Epithelial cell of proximal tubule (primary cell): ENCODE measurements around the gene LBH. TPM values are rescaled to one million over a fixed set of nuclear protein-coding genes. Genes with fewer than 3 reads are reported as not detected.

Experiments
- DNase-seq: peaks from one replicate; pipeline ENCODE4 v3.0.0-alpha.2; 2011; ENCODE audit warnings: low read depth
- H3K4me3 ChIP-seq: 2 replicates; pipeline ENCODE4 v1.5.1; 2011; ENCODE audit warnings: low read depth, mild to moderate bottlenecking, low read length
- CTCF ChIP-seq: conservative IDR thresholded peaks from 2 replicates; pipeline ENCODE4 v1.5.1; 2012; ENCODE audit warnings: low read depth, mild to moderate bottlenecking, low read length
- total RNA-seq: library from RNA; depleted of rRNA; stranded (reverse); fragments of >200 nt; gene quantifications from 2 replicates; pipeline ENCODE4 v1.2.3, GENCODE V29; 2015

LBH gene
- total RNA-seq, 1 donor from 2014 or later: 18.0 TPM

DNA sequence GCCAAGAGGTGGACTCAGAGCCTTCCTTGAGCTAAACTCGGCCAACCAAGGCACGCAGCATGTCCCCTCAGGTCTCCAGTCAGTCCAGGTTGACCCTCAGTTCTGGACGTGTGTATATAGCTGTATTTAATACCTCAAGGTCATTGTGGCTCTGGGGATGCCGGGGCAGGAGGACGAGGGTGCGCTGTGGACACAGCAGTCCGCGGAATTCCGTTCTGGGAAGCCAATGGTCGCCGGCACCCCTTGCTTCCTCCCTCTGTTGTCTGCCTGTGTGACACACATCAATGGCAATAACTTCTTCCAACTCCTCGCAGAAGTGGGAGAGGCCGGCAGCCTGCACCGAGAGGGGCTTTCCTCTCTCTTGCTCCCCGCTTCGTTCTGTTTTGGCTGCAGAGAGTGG lies 27.7 kb downstream of the LBH start:
- no peak overlapping the region for H3K4me3 ChIP-seq
- no peak for TF ChIP-seq CTCF
- no peak for DNase-seq

DNA sequence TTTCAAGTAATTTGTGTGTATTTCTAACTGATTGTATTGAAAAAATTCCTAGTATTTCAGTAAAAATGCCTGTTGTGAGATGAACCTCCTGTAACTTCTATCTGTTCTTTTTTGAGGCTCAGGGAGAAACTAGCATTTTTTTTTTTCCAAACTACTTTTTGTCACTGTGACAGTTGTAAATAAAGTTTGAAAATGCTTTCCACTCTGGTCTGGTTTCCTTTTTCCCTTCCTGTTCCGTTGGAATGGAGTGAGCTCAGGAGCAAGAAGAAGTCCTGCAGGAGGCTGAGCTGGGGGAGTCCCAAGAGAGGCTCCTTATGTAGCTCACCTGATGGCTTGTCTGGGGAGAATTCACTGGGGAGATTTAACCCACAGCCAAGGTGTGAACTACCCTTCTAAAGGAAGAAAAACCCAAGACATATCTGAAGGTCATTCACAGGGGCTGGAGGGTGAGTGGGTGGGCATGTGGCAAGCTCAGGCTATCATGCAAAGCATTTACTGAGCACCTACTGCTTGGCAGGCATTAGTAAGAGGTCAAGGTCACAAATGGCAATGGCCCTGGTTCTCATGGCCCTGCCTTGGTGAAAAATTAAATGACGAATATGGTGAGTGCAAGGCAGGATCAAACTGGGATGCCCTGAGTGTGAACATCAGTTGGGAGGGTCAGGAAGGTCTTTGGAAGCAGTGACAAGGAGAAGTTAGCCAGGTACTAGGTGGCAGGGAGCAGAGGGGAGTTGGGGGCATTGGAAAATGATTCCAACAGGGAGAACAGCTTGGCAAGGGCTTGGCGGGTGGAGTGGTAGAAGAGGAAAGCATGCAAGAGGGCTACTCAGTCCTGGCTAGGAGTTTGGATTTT lies 28.7 kb downstream of the LBH start:
- no peak for TF ChIP-seq CTCF

DNA sequence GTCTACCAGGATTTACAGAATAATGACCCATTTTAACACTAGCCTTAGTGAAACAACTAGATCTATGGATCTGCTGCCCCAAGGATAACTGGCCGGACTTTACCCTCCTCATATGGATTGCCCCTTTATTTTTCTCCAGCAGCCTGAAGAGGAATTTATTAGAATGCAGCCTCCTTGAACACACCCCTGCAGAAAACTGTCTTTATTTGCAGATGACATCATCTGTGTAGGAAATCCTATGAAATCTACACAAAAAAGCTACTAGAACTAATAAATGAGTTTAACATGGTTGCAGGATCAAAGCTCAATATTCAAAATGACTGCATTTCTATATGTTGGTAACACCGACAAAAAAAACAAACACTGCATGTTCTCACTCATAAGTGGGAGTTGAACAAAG lies 29.6 kb downstream of the LBH start:
- no peak for TF ChIP-seq CTCF
- no peak overlapping the region for H3K4me3 ChIP-seq
- no peak for DNase-seq

More for the DNA sequence above, 28.7 kb downstream of the LBH start:
- H3K4me3 ChIP-seq: no peak overlapping the region
- DNase-seq: no peak

- TF ChIP-seq CTCF: no peak
- no peak for DNase-seq
These were observed 30.4 kb downstream of the LBH start for GRCh38 chr2:30261695-30262211.

DNA sequence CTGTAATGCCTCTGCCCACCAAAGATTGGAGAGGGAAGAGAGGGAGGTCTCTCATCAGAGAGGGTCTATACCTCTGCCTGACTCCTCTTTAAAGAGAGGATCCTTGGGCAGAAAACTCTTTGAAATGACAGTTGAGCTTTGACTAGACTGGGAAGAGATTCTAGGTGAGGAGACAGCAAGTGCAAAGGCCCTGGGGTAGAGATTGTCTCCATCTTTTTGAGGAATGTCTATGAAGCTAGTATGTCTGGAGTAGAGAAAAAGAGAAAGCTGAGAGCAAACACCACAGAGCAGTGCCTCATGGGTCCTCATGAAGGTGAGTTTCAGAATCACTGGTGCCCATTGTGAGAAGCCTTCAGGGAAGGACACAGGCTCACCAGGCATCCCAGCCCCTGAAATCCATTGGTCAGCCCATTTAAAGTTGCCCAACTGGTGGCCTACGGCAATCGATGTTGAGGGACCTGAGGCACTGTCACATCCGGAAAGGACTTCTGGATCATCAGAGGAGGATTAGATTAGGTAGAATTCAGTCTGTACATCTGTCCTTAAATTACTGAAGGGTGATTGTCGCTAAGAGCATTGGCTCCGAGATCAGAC lies 31.5 kb downstream of the LBH start:
- no peak overlapping the region for H3K4me3 ChIP-seq
- no peak for DNase-seq
- no peak for TF ChIP-seq CTCF

More at GRCh38 chr2:30261695-30262211, 30.4 kb downstream of the LBH start:
- H3K4me3 ChIP-seq: no peak overlapping the region

DNA sequence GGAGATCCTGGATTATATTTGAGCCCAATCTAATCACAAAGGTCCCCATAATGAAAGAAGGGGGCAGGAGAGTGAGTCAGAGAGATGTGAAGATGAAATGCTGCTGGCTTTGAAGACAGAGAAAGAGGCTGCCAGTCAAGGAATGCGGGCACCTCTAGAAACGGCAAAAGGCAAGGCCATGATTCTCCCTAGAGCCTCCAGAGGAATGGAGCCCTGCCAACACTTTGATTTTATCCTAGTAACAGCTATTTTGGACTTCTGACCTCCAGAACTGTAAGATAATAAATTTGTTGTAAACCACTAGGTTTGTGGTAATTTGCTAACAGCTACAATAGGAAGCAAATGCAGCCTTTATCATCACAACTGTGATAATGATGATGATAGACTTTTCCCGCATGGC lies 32.9 kb downstream of the LBH start:
- TF ChIP-seq CTCF: no peak
- H3K4me3 ChIP-seq: no peak overlapping the region
- DNase-seq: no peak
